Transverse colon (tissue), 4 donors: ENCODE measurements around the gene SLC7A14. TPM values are rescaled to one million over a fixed set of nuclear protein-coding genes. Genes with fewer than 3 reads are reported as not detected.

Experiments
- DNase-seq: peaks from one replicate; pipeline ENCODE4 v3.0.0-alpha.2; 2019
- H3K27ac ChIP-seq, 4 donors: fragments of 200-600 bp; sonication (generic); 2 replicates each; pipeline ENCODE4 v1.5.1; 2016 to 2018; ENCODE audit warnings: inconsistent platforms in 4 of 4
- H3K27me3 ChIP-seq: fragments of 200-600 bp; sonication (generic); 2 replicates; pipeline ENCODE4 v1.5.1; 2017; ENCODE audit warnings: inconsistent platforms
- H3K36me3 ChIP-seq, 4 donors: fragments of 200-600 bp; sonication (generic); 2 replicates each; pipeline ENCODE4 v1.5.1; 2017 to 2019; ENCODE audit warnings: inconsistent platforms in 4 of 4
- H3K4me1 ChIP-seq, 4 donors: fragments of 200-600 bp; sonication (generic); 2 replicates each; pipeline ENCODE4 v1.5.1; 2017 to 2020; ENCODE audit warnings: inconsistent platforms in 4 of 4
- H3K4me3 ChIP-seq, 4 donors: fragments of 200-600 bp; sonication (generic); 1 replicate in 1 of 4; 2 replicates in 3 of 4; pipeline versions ENCODE4 v1.5.1 to v1.6.1; 2017 to 2019; ENCODE audit warnings: inconsistent platforms in 4 of 4
- H3K9me3 ChIP-seq, 2 donors: fragments of 200-600 bp; sonication (generic); 2 replicates each; pipeline ENCODE4 v1.5.1; 2017 to 2019; ENCODE audit warnings: inconsistent platforms in 2 of 2
- CTCF ChIP-seq, 5 experiments: fragments of 200-600 bp in 3 of 5; fragments of 450-650 bp in 2 of 5; sonication (generic) in 3 of 5; IDR thresholded peaks; 1 replicate in 2 of 5; 2 replicates in 3 of 5; pipeline ENCODE4 v1.5.1; 2016 to 2017; ENCODE audit warnings: antibody characterized with exemption in 5 of 5, inconsistent platforms in 3 of 5, mild to moderate bottlenecking in 2 of 5, moderate library complexity in 1 of 5
- EP300 ChIP-seq: sonication (generic); formaldehyde crosslinking; IDR thresholded peaks from one replicate; pipeline ENCODE4 v1.6.1; 2017; ENCODE audit warnings: antibody characterized with exemption, low read depth
- POLR2A ChIP-seq: fragments of 450-650 bp; IDR thresholded peaks from one replicate; pipeline ENCODE4 v1.6.1; 2016; ENCODE audit warnings: antibody characterized with exemption, mild to moderate bottlenecking, moderate library complexity
- POLR2AphosphoS5 ChIP-seq, 3 donors: sonication (generic); formaldehyde crosslinking; IDR thresholded peaks; one replicate each; pipeline ENCODE4 v1.6.1; 2016; ENCODE audit warnings: antibody characterized with exemption in 3 of 3
- WGBS, 2 donors: methylation state at CpG; one replicate each; pipeline ENCODE4 v1.1.5; 2018; ENCODE audit warnings: low coverage in 1 of 2; 5-methylcytosine and 5-hydroxymethylcytosine counted together
- in situ Hi-C, 4 donors: fragments of 200-750 bp; cut with MboI; loops; one replicate each; pipeline versions ENCODE4 v1.15.0 to v1.15.1; 2017; ENCODE audit warnings: low sequenced_read_pairs in 3 of 4, low pct_ligation_motif_present in 1 of 4, low pct_unique_long_range_greater_than_20kb in 1 of 4
- intact Hi-C: fragments of 100-400 bp; cut with DNase I; formaldehyde crosslinking; loops from one replicate; pipeline ENCODE4 v1.15.1; 2023; ENCODE audit warnings: low total_unique reads
- total RNA-seq, 4 donors: library from RNA; depleted of rRNA; stranded (reverse); fragments of >200 nt; gene quantifications; one replicate each; pipeline ENCODE4 v1.1.0, GENCODE V29; 2016

The SLC7A14 gene
- total RNA-seq = under 1 TPM; 0.48 to 0.80 (median 0.72) TPM

GRCh38 chr3:170585937-170586310 lies at the start of gene SLC7A14:
TSS of gene SLC7A14 (minus strand) at chr3:170586075. CDS start at chr3:170526936, 59,139 bp downstream.
- DNase-seq = no peak
- intact Hi-C loops (no loop called here), in situ Hi-C loops (no loop called here)
- H3K27ac ChIP-seq = no peak within 1 kb of the TSS
- no peak within 1 kb of the TSS for H3K4me3 ChIP-seq
- H3K9me3 ChIP-seq = no peaks in the 10 kb centered on the region
- H3K27me3 ChIP-seq = peaks cover 85% of the 10 kb centered on the region
- no peaks in the 10 kb centered on the region for H3K36me3 ChIP-seq
- peaks cover 0 to 7% (median 2%) of the 10 kb centered on the region in 4 donors for H3K4me1 ChIP-seq
- TF ChIP-seq POLR2A = no peak
- TF ChIP-seq CTCF (IDR thresholded peaks at IDR 0.05) = no peak
- no peak for TF ChIP-seq EP300
- 33% methylated on average over 5 of the region's 12 CpGs; no CpG with 5 or more reads in 1 of the 2 donors for WGBS, 2 donors

GRCh38 chr3:170635385-170635735 lies 49.5 kb upstream of the SLC7A14 start:
- Histone ChIP-seq H3K4me1 (peaks cover 0 to 9% (median 0%) of the 10 kb centered on the region in 4 donors), H3K9me3 (no peaks in the 10 kb centered on the region), H3K27me3 (no peaks in the 10 kb centered on the region), H3K27ac (no peak overlapping the region), H3K36me3 (no peaks in the 10 kb centered on the region), H3K4me3 (no peak overlapping the region)
- in situ Hi-C loops = no loop called here
- WGBS, 2 donors = 56 to 61% methylated on average over 2 of the region's 2 CpGs
- intact Hi-C loops = no loop called here
- TF ChIP-seq POLR2A (no peak), EP300 (no peak), CTCF (IDR thresholded peaks at IDR 0.05) (no peak), POLR2AphosphoS5 (IDR thresholded peaks at IDR 0.05) (no peak)
- no peak for DNase-seq

- H3K36me3 ChIP-seq = no peaks in the 10 kb centered on the region
- in situ Hi-C loops (no loop called here), intact Hi-C loops (no loop called here)
- no peak for DNase-seq
- H3K27me3 ChIP-seq = no peaks in the 10 kb centered on the region
- 49 to 60% methylated on average over 1 to 3 of the region's 3 CpGs for WGBS, 2 donors
- H3K27ac ChIP-seq = no peak overlapping the region
- no peaks in the 10 kb centered on the region for H3K9me3 ChIP-seq
- TF ChIP-seq POLR2A = no peak
- no peak for TF ChIP-seq EP300
- no peak for TF ChIP-seq POLR2AphosphoS5 (IDR thresholded peaks at IDR 0.05)
- TF ChIP-seq CTCF (IDR thresholded peaks at IDR 0.05) = no peak
- no peak overlapping the region for H3K4me3 ChIP-seq
- H3K4me1 ChIP-seq = peaks cover 0 to 9% (median 0%) of the 10 kb centered on the region in 4 donors
Measured at GRCh38 chr3:170634663-170635384, 48.9 kb upstream of the SLC7A14 start.

DNA sequence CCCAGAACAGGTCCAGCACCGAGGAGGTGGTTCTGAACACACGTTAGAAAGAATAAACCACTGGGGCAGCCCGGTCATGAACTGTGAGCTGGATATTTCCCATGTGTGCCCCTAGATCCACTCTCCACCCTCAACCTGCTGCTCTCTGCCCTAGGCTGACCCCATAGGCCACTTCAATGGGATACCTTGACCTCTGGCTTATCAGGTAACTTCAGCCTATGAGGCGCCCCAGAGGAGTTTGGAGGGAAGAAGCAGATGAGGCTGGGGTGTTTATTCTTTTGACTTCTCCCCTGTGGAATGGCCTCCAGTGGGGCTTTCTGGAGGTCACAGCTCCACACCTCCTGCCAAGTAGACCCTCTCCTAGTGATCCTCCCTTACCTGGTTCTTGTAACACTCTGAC lies 47.7 kb upstream of the SLC7A14 start:
- TF ChIP-seq POLR2A (no peak), CTCF (IDR thresholded peaks at IDR 0.05) (no peak), POLR2AphosphoS5 (IDR thresholded peaks at IDR 0.05) (no peak), EP300 (no peak)
- WGBS, 2 donors = 82% methylated on average over 4 of the region's 4 CpGs; no CpG with 5 or more reads in 1 of the 2 donors
- in situ Hi-C loops (no loop called here), intact Hi-C loops (no loop called here)
- no peak overlapping the region for H3K27ac ChIP-seq
- no peak overlapping the region for H3K4me3 ChIP-seq
- DNase-seq = no peak
- H3K27me3 ChIP-seq = no peaks in the 10 kb centered on the region
- H3K9me3 ChIP-seq = no peaks in the 10 kb centered on the region
- no peaks in the 10 kb centered on the region for H3K36me3 ChIP-seq
- peaks cover 0 to 9% (median 0%) of the 10 kb centered on the region in 4 donors for H3K4me1 ChIP-seq
